SW 1271 (cell line): ENCODE results near the gene SELENOI.
A peak's percentile ranks its signal among the peaks of the same experiment; 100 is the strongest.
"Not testable (repeated sequence)": the region's sequence is repeated elsewhere in the genome, so short reads cannot be mapped to it uniquely, and the experiment has no call there.

Experiments used
- DNase-seq, 2 experiments: peaks; one replicate each; lab custom pipeline; 2025; lab: John Stamatoyannopoulos, UW

The SELENOI gene

GRCh38 chr2:26345545-26346453, at the start of gene SELENOI:
Gene SELENOI, plus strand, starts transcription at chr2:26346143. Its CDS starts 90 bp downstream, at chr2:26346233.
- DNase-seq, result peak; percentile 100

GRCh38 chr2:26297061-26297460, 48.9 kb upstream of the SELENOI start:
- DNase-seq, result no peak

GRCh38 chr2:26298286-26298637, 47.7 kb upstream of the SELENOI start:
- no peak for DNase-seq

- no peak for DNase-seq
Observed at GRCh38 chr2:26298638-26299393, 47.1 kb upstream of the SELENOI start.

- DNase-seq, result no peak
Observed at GRCh38 chr2:26299471-26300101, 46.4 kb upstream of the SELENOI start.

GRCh38 chr2:26300234-26300925, 45.6 kb upstream of the SELENOI start:
- DNase-seq, result no peak

GRCh38 chr2:26302846-26303245, 43.1 kb upstream of the SELENOI start:
- DNase-seq, result no peak

GRCh38 chr2:26305094-26305493, 40.8 kb upstream of the SELENOI start:
- not testable (repeated sequence) for DNase-seq

GRCh38 chr2:26305540-26305939, 40.4 kb upstream of the SELENOI start:
- DNase-seq, result no peak

- no peak for DNase-seq
Observed at GRCh38 chr2:26309921-26310320, 36.0 kb upstream of the SELENOI start.

GRCh38 chr2:26312471-26312870, 33.5 kb upstream of the SELENOI start:
- DNase-seq, result no peak

- DNase-seq, result no peak
Observed at GRCh38 chr2:26313446-26313845, 32.5 kb upstream of the SELENOI start.

GRCh38 chr2:26314243-26314642, 31.7 kb upstream of the SELENOI start:
- no peak for DNase-seq

- no peak for DNase-seq
Observed at GRCh38 chr2:26316041-26316440, 29.9 kb upstream of the SELENOI start.

GRCh38 chr2:26316845-26317244, 29.1 kb upstream of the SELENOI start:
- no peak for DNase-seq

GRCh38 chr2:26317377-26318105, 28.4 kb upstream of the SELENOI start:
- DNase-seq, result no peak

- no peak for DNase-seq
Observed at GRCh38 chr2:26318950-26319349, 27.0 kb upstream of the SELENOI start.

- not testable (repeated sequence) for DNase-seq
Observed at GRCh38 chr2:26324479-26324878, 21.5 kb upstream of the SELENOI start.

GRCh38 chr2:26324903-26325302, 21.0 kb upstream of the SELENOI start:
- DNase-seq, result no peak

- DNase-seq, result no peak
Observed at GRCh38 chr2:26325851-26326250, 20.1 kb upstream of the SELENOI start.

GRCh38 chr2:26326514-26326913, 19.4 kb upstream of the SELENOI start:
- no peak for DNase-seq
